ENCODE data around the gene CYP2W1.

The CYP2W1 gene

GRCh38 chr7:983616-984071, 663 bp downstream of the CYP2W1 start:
- DNase-seq (ENCODE audit: low spot score), result no peak

DNA sequence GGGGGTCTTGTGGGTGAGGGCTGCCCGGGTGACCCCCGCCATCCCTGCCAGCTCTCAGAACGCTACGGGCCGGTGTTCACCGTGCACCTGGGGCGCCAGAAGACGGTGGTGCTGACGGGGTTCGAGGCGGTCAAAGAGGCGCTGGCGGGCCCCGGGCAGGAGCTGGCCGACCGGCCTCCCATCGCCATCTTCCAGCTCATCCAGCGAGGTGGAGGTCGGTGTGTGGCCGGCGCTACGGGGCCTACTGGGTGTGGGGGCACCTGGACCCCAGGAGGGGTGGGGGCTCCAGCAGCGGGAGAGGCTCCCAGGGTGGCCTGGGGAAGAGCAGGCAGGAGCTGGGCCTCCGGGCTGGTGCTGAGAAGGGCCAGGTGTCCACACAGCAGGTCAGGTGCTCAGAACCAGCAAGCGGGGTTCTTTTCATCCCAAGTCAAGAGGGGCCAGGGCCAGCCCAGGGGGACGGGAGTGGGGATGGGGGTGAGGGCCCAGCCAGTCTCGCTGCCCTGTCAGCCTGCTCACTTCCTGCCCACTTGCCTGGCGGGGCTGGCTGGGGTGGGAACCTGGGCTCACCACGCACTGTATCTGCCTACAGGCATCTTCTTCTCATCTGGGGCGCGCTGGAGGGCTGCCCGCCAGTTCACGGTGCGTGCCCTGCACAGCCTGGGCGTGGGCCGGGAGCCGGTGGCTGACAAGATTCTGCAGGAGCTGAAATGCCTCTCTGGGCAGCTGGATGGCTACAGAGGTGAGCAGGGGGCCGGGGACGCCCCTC, 1.6 kb downstream of the CYP2W1 start:
- no peak for DNase-seq (ENCODE audit: low spot score)

- no peak for DNase-seq (ENCODE audit: low spot score)
Measured at GRCh38 chr7:985127-985416, 2.1 kb downstream of the CYP2W1 start.

DNA sequence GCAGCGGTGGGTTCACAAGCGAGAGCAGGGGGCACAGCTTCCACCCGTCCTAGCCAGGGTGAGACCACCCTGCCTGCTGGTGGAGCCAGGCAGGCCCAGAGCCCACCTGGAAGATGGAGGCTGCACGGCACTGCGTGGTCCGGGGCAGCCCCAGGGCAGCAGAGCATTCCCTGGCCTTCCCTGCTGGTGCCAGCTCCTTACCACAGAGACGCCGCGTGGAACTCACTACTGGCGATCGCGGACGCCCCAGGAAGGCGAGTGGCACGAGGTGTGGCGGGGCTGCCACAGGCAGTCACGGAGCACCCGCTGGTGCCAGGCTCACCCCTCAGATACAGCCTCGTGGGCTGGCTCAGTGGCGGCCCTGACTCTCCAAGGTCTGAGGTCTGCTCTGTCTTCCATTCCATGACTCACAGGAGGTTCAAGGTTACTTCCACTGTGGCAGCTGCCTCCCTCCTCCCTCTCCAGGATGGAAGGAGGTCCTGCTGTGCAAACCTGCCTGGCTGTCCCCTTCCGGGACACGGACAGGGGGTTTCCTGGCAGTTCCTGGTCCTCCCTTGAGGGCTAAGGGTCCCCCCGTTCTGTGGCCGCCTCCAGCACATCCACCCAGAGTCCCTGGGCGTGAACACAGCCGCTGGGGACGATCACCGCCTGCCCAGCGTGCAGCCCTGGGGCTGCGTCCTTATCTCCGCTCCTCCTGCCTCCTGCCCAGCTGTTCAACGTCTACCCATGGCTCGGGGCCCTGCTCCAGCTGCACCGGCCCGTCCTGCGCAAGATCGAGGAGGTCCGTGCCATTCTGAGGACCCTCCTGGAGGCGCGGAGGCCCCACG, 3.1 kb downstream of the CYP2W1 start:
- no peak for DNase-seq (ENCODE audit: low spot score)

DNA sequence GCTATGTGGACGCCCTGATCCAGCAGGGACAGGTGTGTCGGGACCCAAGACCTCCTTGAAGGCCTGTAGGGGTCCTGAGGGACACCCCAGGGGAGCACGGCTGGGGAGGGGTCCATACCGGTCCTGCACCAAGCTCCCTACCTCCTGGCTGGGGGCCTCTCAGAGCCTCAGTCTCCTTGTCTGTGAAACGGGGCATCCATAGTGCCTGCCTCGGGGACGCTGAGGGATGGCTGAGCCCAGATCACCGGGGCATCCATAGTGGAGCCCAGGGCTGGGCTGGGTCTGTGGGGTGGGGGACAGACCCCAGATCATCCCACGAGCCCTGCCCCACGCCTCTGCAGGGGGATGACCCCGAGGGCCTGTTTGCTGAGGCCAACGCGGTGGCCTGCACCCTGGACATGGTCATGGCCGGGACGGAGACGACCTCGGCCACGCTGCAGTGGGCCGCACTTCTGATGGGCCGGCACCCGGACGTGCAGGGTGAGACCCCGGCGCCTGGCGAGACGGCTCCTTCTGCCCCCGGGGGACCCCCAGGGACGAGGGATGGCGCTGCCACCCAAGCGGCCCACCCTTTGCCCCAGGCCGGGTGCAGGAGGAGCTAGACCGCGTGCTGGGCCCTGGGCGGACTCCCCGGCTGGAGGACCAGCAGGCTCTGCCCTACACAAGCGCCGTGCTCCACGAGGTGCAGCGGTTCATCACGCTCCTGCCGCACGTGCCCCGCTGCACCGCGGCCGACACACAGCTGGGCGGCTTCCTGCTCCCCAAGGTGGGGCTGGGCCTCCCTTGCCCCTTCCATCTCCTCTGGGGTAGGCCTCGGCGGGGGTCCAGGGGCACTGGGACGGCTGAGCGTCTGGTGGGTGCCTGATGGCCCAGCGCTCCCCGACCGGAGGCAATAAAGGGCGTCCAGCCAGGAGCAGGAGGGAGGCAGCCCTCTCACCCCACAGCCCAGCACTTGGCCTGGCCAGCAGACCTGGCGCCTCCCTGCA, 4.1 kb downstream of the CYP2W1 start:
- no peak for DNase-seq (ENCODE audit: low spot score)

- no peak for DNase-seq (ENCODE audit: low spot score)
Measured at GRCh38 chr7:987909-988308, 4.9 kb downstream of the CYP2W1 start.

- no peak for DNase-seq (ENCODE audit: low spot score)
Measured at GRCh38 chr7:988426-988911, 5.5 kb downstream of the CYP2W1 start.

- no peak for DNase-seq (ENCODE audit: low spot score)
Measured at GRCh38 chr7:988963-989529, 6.1 kb downstream of the CYP2W1 start.

- no peak for DNase-seq (ENCODE audit: low spot score)
Measured at GRCh38 chr7:990352-990932, 7.5 kb downstream of the CYP2W1 start.

GRCh38 chr7:990933-991728, 8.2 kb downstream of the CYP2W1 start:
- no peak for DNase-seq (ENCODE audit: low spot score)

DNA sequence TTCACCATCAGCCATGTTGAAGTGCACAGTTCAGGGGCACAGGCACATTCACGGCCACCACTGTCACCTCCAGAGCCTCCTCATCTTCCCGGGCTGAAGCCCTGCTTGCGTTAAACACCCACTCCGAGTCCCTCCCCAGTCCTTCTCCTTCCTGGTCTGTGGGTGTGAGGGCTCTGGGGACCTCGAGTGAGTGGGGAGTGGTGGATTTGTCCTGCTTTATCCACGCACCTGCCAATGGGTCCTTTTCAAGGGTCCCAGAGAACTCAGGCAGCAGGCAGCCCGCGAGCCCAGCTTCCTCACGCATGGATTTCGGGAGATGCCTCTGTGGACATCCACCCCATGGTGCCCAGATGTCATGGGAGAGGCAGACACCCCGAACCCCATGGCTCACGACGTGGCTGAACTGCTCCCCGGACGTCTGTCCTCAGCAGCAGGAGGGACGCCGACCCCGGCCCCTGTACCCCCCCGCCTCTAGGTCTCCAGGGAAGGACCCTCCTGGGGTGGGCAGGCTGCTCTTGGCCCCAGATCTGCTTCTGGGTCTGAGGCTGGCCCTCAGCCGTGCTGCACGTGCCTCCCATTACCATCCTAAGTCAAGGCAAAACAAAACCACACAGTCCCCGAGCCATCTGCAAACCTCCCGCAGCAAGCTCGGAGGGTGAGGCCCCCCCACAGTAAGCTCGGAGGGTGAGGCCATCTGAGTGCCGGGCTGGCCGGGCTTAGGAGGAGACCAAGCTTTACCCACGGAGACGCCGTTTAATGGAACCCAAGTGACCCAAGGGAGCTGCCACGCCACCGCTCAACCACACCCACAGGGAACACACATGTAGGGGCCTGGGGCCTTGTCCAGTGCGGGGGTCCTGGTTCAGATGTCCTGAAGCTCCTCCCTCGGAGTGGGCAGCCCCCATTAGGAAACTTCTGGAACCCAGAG, 9.0 kb downstream of the CYP2W1 start:
- no peak for DNase-seq (ENCODE audit: low spot score)

- peak; percentile 94 for DNase-seq (ENCODE audit: low spot score)
Measured at GRCh38 chr7:992709-993607, 10.0 kb downstream of the CYP2W1 start.

- no peak for DNase-seq (ENCODE audit: low spot score)
Measured at GRCh38 chr7:994592-995308, 11.8 kb downstream of the CYP2W1 start.

- DNase-seq (ENCODE audit: low spot score), result no peak
Measured at GRCh38 chr7:995571-995970, 12.6 kb downstream of the CYP2W1 start.

- DNase-seq (ENCODE audit: low spot score), result no peak
Measured at GRCh38 chr7:996079-996872, 13.3 kb downstream of the CYP2W1 start.

GRCh38 chr7:997404-998395, 14.7 kb downstream of the CYP2W1 start:
- no peak for DNase-seq (ENCODE audit: low spot score)
